ENCODE data around the gene TNFRSF8. TPM values are rescaled to one million over a fixed set of nuclear protein-coding genes. Genes with fewer than 3 reads are reported as not detected.
"Not testable (repeated sequence)": the region's sequence is repeated elsewhere in the genome, so short reads cannot be mapped to it uniquely, and the experiment has no call there.

The TNFRSF8 gene
- total and polyA plus RNA-seq, 2 experiments from 2014 or later, result not detected

GRCh38 chr1:12097321-12097720 is 34.2 kb downstream of the TNFRSF8 start:
- H3K79me2 ChIP-seq, result no peaks in the 10 kb centered on the region
- no peaks in the 10 kb centered on the region for H3K36me3 ChIP-seq (replicated peaks; ENCODE audit: insufficient read depth, low read depth)
- DNase-seq (ENCODE audit: low spot score), result no peak
- no peak overlapping the region for H2AFZ ChIP-seq
- no peaks in the 10 kb centered on the region for H3K27me3 ChIP-seq
- TF ChIP-seq CTCF (IDR thresholded peaks at IDR 0.05; ENCODE audit: poor library complexity), result no peak
- TF ChIP-seq EZH2phosphoT487 (IDR thresholded peaks at IDR 0.05; ENCODE audit: low read depth, severe bottlenecking, unreplicated experiment), result no peak
- no peak for TF ChIP-seq EZH2 (IDR thresholded peaks at IDR 0.05; ENCODE audit: borderline replicate concordance)
- no peak overlapping the region for H3K4me2 ChIP-seq
- no peak overlapping the region for H3K4me3 ChIP-seq
- H3K27ac ChIP-seq, result no peak overlapping the region
- H3K4me1 ChIP-seq (ENCODE audit: insufficient read depth), result no peaks in the 10 kb centered on the region
- no peaks in the 10 kb centered on the region for H3K9me2 ChIP-seq (replicated peaks; ENCODE audit: insufficient read depth)
- H4K20me1 ChIP-seq (ENCODE audit: insufficient read depth, poor library complexity, severe bottlenecking), result no peaks in the 10 kb centered on the region
- peaks cover 3% of the 10 kb centered on the region for H3K9me3 ChIP-seq (ENCODE audit: low read depth)

- 81% methylated on average over 1 of the region's 1 CpG for WGBS (ENCODE audit: low lambda C conversion rate, missing lambda C conversion rate)
- no peaks in the 10 kb centered on the region for H4K20me1 ChIP-seq (ENCODE audit: insufficient read depth, poor library complexity, severe bottlenecking)
- H3K79me2 ChIP-seq, result no peaks in the 10 kb centered on the region
- no peaks in the 10 kb centered on the region for H3K4me1 ChIP-seq (ENCODE audit: insufficient read depth)
- H2AFZ ChIP-seq, result no peak overlapping the region
- H3K4me2 ChIP-seq, result no peak overlapping the region
- no peaks in the 10 kb centered on the region for H3K9me2 ChIP-seq (replicated peaks; ENCODE audit: insufficient read depth)
- no peaks in the 10 kb centered on the region for H3K36me3 ChIP-seq (replicated peaks; ENCODE audit: insufficient read depth, low read depth)
- peaks cover 3% of the 10 kb centered on the region for H3K9me3 ChIP-seq (ENCODE audit: low read depth)
- H3K4me3 ChIP-seq, result no peak overlapping the region
- TF ChIP-seq EZH2 (IDR thresholded peaks at IDR 0.05; ENCODE audit: borderline replicate concordance) (no peak), EZH2phosphoT487 (IDR thresholded peaks at IDR 0.05; ENCODE audit: low read depth, severe bottlenecking, unreplicated experiment) (no peak), CTCF (IDR thresholded peaks at IDR 0.05; ENCODE audit: poor library complexity) (no peak)
- H3K27ac ChIP-seq, result no peak overlapping the region
- DNase-seq (ENCODE audit: low spot score), result no peak
- no peaks in the 10 kb centered on the region for H3K27me3 ChIP-seq
These were observed 35.7 kb downstream of the TNFRSF8 start for GRCh38 chr1:12098786-12099185.

- Histone ChIP-seq H3K4me3 (no peak overlapping the region), H3K36me3 (replicated peaks; ENCODE audit: insufficient read depth, low read depth) (no peaks in the 10 kb centered on the region), H3K27me3 (no peaks in the 10 kb centered on the region), H3K9me3 (ENCODE audit: low read depth) (peaks cover 3% of the 10 kb centered on the region), H3K4me1 (ENCODE audit: insufficient read depth) (no peaks in the 10 kb centered on the region), H4K20me1 (ENCODE audit: insufficient read depth, poor library complexity, severe bottlenecking) (no peaks in the 10 kb centered on the region), H3K27ac (no peak overlapping the region), H3K79me2 (no peaks in the 10 kb centered on the region), H3K4me2 (no peak overlapping the region), H3K9me2 (replicated peaks; ENCODE audit: insufficient read depth) (no peaks in the 10 kb centered on the region), H2AFZ (no peak overlapping the region)
- no peak for DNase-seq (ENCODE audit: low spot score)
- 84% methylated on average over 7 of the region's 7 CpGs for WGBS (ENCODE audit: low lambda C conversion rate, missing lambda C conversion rate)
- TF ChIP-seq EZH2 (IDR thresholded peaks at IDR 0.05; ENCODE audit: borderline replicate concordance) (no peak), EZH2phosphoT487 (IDR thresholded peaks at IDR 0.05; ENCODE audit: low read depth, severe bottlenecking, unreplicated experiment) (no peak), CTCF (IDR thresholded peaks at IDR 0.05; ENCODE audit: poor library complexity) (no peak)
These were observed 36.5 kb downstream of the TNFRSF8 start for GRCh38 chr1:12099610-12100009.

- no peaks in the 10 kb centered on the region for H3K4me1 ChIP-seq (ENCODE audit: insufficient read depth)
- TF ChIP-seq EZH2 (IDR thresholded peaks at IDR 0.05; ENCODE audit: borderline replicate concordance), result no peak
- no peak for TF ChIP-seq EZH2phosphoT487 (IDR thresholded peaks at IDR 0.05; ENCODE audit: low read depth, severe bottlenecking, unreplicated experiment)
- TF ChIP-seq CTCF (IDR thresholded peaks at IDR 0.05; ENCODE audit: poor library complexity), result no peak
- no peak overlapping the region for H2AFZ ChIP-seq
- H3K27me3 ChIP-seq, result no peaks in the 10 kb centered on the region
- no peak overlapping the region for H3K4me2 ChIP-seq
- no peaks in the 10 kb centered on the region for H3K36me3 ChIP-seq (replicated peaks; ENCODE audit: insufficient read depth, low read depth)
- H4K20me1 ChIP-seq (ENCODE audit: insufficient read depth, poor library complexity, severe bottlenecking), result no peaks in the 10 kb centered on the region
- WGBS (ENCODE audit: low lambda C conversion rate, missing lambda C conversion rate), result 94% methylated on average over 6 of the region's 6 CpGs
- peaks cover 3% of the 10 kb centered on the region for H3K9me3 ChIP-seq (ENCODE audit: low read depth)
- DNase-seq (ENCODE audit: low spot score), result no peak
- no peaks in the 10 kb centered on the region for H3K9me2 ChIP-seq (replicated peaks; ENCODE audit: insufficient read depth)
- no peak overlapping the region for H3K4me3 ChIP-seq
- H3K79me2 ChIP-seq, result no peaks in the 10 kb centered on the region
- H3K27ac ChIP-seq, result no peak overlapping the region
These were observed 37.0 kb downstream of the TNFRSF8 start for GRCh38 chr1:12100071-12100470.

GRCh38 chr1:12101120-12101519 is 38.0 kb downstream of the TNFRSF8 start:
- H3K27ac ChIP-seq; H3K4me2 ChIP-seq; H2AFZ ChIP-seq; DNase-seq (ENCODE audit: low spot score); H3K9me3 ChIP-seq (ENCODE audit: low read depth); H3K4me1 ChIP-seq (ENCODE audit: insufficient read depth); H3K9me2 ChIP-seq (replicated peaks; ENCODE audit: insufficient read depth); H3K4me3 ChIP-seq; H3K27me3 ChIP-seq; H3K79me2 ChIP-seq; H4K20me1 ChIP-seq (ENCODE audit: insufficient read depth, poor library complexity, severe bottlenecking); H3K36me3 ChIP-seq (replicated peaks; ENCODE audit: insufficient read depth, low read depth): not testable (repeated sequence)
- WGBS (ENCODE audit: low lambda C conversion rate, missing lambda C conversion rate), result 95% methylated on average over 3 of the region's 3 CpGs

Data from hepatocyte (in vitro differentiated cells).